Cardiac muscle cell (in vitro differentiated cells and primary cell): ENCODE results near the gene TUBGCP5. TPM values are rescaled to one million over a fixed set of nuclear protein-coding genes. Genes with fewer than 3 reads are reported as not detected.

ENCODE experiments used
- DNase-seq, 2 donors: peaks; one replicate each; pipeline versions ENCODE4 v3.0.0 to v3.0.0-alpha.2; 2010 to 2017; ENCODE audit warnings: low read depth in 1 of 2, low spot score in 1 of 2
- H3K27ac ChIP-seq: fragments of 200-600 bp; sonication (generic); 2 replicates; pipeline ENCODE4 v1.5.1; 2016
- H3K27me3 ChIP-seq: fragments of 200-600 bp; sonication (generic); 2 replicates; pipeline ENCODE4 v1.6.0; 2016; ENCODE audit warnings: control low read depth
- H3K36me3 ChIP-seq: fragments of 200-600 bp; sonication (generic); 2 replicates; pipeline ENCODE4 v1.5.1; 2016; ENCODE audit warnings: control low read depth
- H3K4me1 ChIP-seq: fragments of 200-600 bp; sonication (generic); 2 replicates; pipeline ENCODE4 v1.8.1; 2017; ENCODE audit warnings: low read depth, mild to moderate bottlenecking, mixed run types
- H3K4me3 ChIP-seq: fragments of 200-600 bp; sonication (generic); 2 replicates; pipeline ENCODE4 v1.5.1; 2016; ENCODE audit warnings: mild to moderate bottlenecking
- H3K9me3 ChIP-seq: fragments of 200-600 bp; sonication (generic); 2 replicates; pipeline ENCODE4 v1.5.1; 2017; ENCODE audit warnings: low read depth, mild to moderate bottlenecking, control low read depth
- CTCF ChIP-seq: IDR thresholded peaks from 2 replicates; pipeline ENCODE4 v1.5.1; 2012; ENCODE audit warnings: low read depth, mild to moderate bottlenecking, low read length
- polyA plus RNA-seq: library from polyadenylated mRNA; unstranded; fragments of >200 nt; fragmentation: Nextera tagmentation; extraction: Ambion mirVana; gene quantifications from 2 replicates; pipeline ENCODE4 v1.2.1, GENCODE V29; 2016
- total RNA-seq: library from RNA; depleted of rRNA; stranded (reverse); fragments of >200 nt; gene quantifications from 2 replicates; pipeline ENCODE4 v1.2.3, GENCODE V29; 2016

TUBGCP5 gene
- total and polyA plus RNA-seq, 2 experiments from 2014 or later = 13.2 to 19.1 TPM

GRCh38 chr15:22969489-22969888, 69.9 kb downstream of the TUBGCP5 start:
- H3K27me3 ChIP-seq = no peaks in the 10 kb centered on the region
- no peak for DNase-seq
- no peak overlapping the region for H3K4me3 ChIP-seq
- no peak for TF ChIP-seq CTCF
- H3K27ac ChIP-seq = no peak overlapping the region
- no peaks in the 10 kb centered on the region for H3K36me3 ChIP-seq
- H3K4me1 ChIP-seq = peaks cover 5% of the 10 kb centered on the region
- H3K9me3 ChIP-seq = no peaks in the 10 kb centered on the region

DNA sequence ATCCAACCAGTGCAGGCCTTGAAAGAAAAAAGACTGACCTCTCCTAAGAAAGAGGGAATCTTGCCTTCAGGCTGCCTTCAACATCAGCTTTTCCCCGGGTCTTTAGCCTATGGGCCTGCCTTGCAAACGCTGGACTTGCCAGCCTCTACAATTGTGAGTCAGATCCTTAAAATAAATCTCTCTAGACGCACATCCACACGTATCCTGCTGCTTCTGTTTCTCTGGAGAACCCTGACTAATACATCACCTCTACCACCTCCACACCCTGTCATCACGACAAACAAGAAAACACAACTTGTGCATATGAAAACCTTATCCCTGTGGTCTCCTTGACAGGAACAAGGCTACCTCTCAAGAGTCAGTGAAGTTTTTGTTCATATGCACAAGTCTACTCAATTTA, 71.0 kb downstream of the TUBGCP5 start:
- no peaks in the 10 kb centered on the region for H3K36me3 ChIP-seq
- no peak overlapping the region for H3K4me3 ChIP-seq
- no peaks in the 10 kb centered on the region for H3K9me3 ChIP-seq
- no peak overlapping the region for H3K27ac ChIP-seq
- H3K4me1 ChIP-seq = peaks cover 8% of the 10 kb centered on the region
- DNase-seq = peak in 1 of 2 donors; percentile 81
- H3K27me3 ChIP-seq = no peaks in the 10 kb centered on the region
- no peak for TF ChIP-seq CTCF

DNA sequence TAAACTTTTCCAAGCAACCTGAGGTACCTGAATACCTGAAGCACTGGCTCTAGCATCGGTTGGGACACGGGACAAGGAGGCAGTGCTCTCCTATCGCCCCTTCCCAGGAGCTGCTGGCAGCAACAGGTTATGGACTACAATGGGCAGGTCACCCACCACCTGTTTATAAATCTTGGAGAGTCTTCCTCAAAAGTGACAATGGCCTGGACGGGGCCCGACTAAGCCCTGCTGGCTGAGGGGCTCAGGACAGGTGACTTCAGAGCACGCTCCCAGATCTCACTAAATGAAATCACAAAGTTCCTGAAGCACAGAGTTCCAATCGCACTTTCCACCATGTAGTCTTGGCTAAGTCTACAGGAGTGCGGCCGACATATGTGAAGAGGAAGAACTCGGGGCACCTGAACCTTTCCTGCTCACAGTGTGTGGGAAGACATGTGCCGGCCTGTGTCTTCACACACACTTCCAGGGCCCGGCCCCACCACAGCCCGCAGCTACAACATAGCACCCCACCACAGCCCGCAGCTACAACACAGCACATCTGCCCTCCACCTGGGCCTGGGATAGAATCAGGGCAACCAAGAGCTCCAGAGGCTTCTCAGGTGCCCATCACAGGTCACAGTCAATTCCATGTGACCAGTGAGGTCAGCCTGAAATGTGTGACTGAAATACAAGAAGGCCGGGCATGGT, 72.1 kb downstream of the TUBGCP5 start:
- Histone ChIP-seq H3K27me3 (no peaks in the 10 kb centered on the region), H3K9me3 (no peaks in the 10 kb centered on the region), H3K4me3 (no peak overlapping the region), H3K4me1 (peaks cover 8% of the 10 kb centered on the region), H3K36me3 (no peaks in the 10 kb centered on the region), H3K27ac (no peak overlapping the region)
- no peak for DNase-seq
- no peak for TF ChIP-seq CTCF

DNA sequence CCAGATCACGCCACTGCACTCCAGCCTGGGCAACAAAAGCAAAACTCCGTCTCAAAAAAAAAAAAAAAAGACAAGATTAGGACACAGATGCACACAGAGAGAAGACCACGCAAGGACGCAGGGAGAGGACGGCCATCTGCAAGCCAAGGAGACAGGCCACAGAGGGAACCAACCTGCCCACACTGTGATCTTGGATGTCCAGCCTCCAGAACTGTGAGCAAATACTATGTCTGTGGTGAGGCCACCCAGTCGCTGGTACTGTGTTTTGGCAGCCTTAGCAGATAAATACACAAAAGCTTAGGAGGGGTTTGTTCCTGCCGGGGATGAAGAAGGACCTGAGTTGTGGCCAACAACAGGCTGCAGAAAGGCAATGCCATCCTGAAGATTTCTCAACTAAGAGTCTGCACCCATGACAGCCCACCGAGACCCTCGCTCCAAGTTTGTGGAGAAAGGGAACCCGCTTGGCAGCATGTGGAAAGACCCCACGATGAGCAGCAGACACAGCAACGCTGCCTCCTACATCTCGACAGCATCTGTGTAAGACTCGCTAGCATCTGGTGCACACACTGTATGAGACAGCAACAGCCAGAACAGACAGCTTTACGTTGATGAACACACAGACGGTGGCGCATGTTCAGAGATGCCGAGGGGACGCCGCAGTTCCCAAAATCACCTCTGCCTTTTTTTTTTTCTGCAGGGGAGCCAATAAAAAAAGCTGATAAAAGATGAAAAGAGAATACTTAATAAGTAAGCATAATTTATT, 72.9 kb downstream of the TUBGCP5 start:
- no peaks in the 10 kb centered on the region for H3K9me3 ChIP-seq
- H3K4me3 ChIP-seq = no peak overlapping the region
- H3K36me3 ChIP-seq = no peaks in the 10 kb centered on the region
- no peak overlapping the region for H3K27ac ChIP-seq
- no peak for DNase-seq
- no peak for TF ChIP-seq CTCF
- H3K4me1 ChIP-seq = peaks cover 8% of the 10 kb centered on the region
- no peaks in the 10 kb centered on the region for H3K27me3 ChIP-seq

DNA sequence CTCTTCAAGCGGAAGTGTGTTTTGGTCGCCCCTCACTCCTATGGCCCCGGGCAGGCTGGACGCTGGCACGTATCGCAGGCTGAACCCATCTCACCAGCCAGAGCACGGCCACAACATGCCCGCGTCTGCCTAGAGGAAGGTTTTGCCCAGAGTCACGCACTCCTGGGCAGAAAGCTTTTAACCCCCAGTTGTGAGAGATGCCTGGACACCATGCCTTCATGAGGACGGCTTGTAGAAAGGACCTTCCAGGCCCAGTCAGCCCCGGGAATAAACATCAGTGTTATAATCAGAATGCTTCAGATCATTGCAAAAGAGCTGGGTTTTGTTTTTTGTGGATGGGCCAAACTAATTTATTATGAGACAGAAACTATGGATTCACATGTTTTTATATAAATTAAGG, 75.7 kb downstream of the TUBGCP5 start:
- Histone ChIP-seq H3K4me3 (no peak overlapping the region), H3K27ac (peak overlapping the region; percentile 39), H3K9me3 (no peaks in the 10 kb centered on the region), H3K27me3 (no peaks in the 10 kb centered on the region), H3K36me3 (no peaks in the 10 kb centered on the region), H3K4me1 (peaks cover 4% of the 10 kb centered on the region)
- no peak for DNase-seq
- TF ChIP-seq CTCF = no peak
